Amniotic epithelial cell (primary cell): ENCODE data around the gene GLYAT.
"Not testable (repeated sequence)": the region's sequence is repeated elsewhere in the genome, so short reads cannot be mapped to it uniquely, and the experiment has no call there.

Source experiments
- DNase-seq: peaks from one replicate; pipeline ENCODE4 v3.0.0-alpha.2; 2010; ENCODE audit warnings: low read depth

GLYAT gene

GRCh38 chr11:58742981-58743880 is 11.5 kb upstream of the GLYAT start:
- DNase-seq, result no peak

- no peak for DNase-seq
These were observed 10.4 kb upstream of the GLYAT start for GRCh38 chr11:58742140-58742539.

- no peak for DNase-seq
These were observed 9.4 kb upstream of the GLYAT start for GRCh38 chr11:58741127-58741526.

- no peak for DNase-seq
These were observed 8.7 kb upstream of the GLYAT start for GRCh38 chr11:58740447-58740846.

GRCh38 chr11:58739725-58740430 is 8.1 kb upstream of the GLYAT start:
- DNase-seq, result peak; percentile 3

GRCh38 chr11:58734681-58735490 is 3.1 kb upstream of the GLYAT start:
- no peak for DNase-seq

- DNase-seq, result no peak
These were observed 1.1 kb downstream of the GLYAT start for GRCh38 chr11:58730507-58731089.

GRCh38 chr11:58727415-58727797 is 4.3 kb downstream of the GLYAT start:
- DNase-seq, result no peak

GRCh38 chr11:58726737-58727414 is 4.9 kb downstream of the GLYAT start:
- DNase-seq, result no peak

- DNase-seq, result no peak
These were observed 12.2 kb downstream of the GLYAT start for GRCh38 chr11:58719406-58720117.

- no peak for DNase-seq
These were observed 19.2 kb downstream of the GLYAT start for GRCh38 chr11:58712531-58712930.

- DNase-seq, result no peak
These were observed 19.9 kb downstream of the GLYAT start for GRCh38 chr11:58711832-58712231.

- DNase-seq, result no peak
These were observed 24.0 kb downstream of the GLYAT start for GRCh38 chr11:58707767-58708166.

- not testable (repeated sequence) for DNase-seq
These were observed 34.9 kb downstream of the GLYAT start for GRCh38 chr11:58696825-58697224.

- no peak for DNase-seq
These were observed 38.7 kb downstream of the GLYAT start for GRCh38 chr11:58693026-58693425.

GRCh38 chr11:58691675-58692074 is 40.1 kb downstream of the GLYAT start:
- no peak for DNase-seq

- DNase-seq, result peak; percentile 1
These were observed 42.8 kb downstream of the GLYAT start for GRCh38 chr11:58688789-58689503.

GRCh38 chr11:58685973-58686722 is 45.6 kb downstream of the GLYAT start:
- no peak for DNase-seq

- DNase-seq, result not testable (repeated sequence)
These were observed 49.1 kb downstream of the GLYAT start for GRCh38 chr11:58682660-58683059.
